ENCODE data around the gene RBPJ.

Gene RBPJ

DNA sequence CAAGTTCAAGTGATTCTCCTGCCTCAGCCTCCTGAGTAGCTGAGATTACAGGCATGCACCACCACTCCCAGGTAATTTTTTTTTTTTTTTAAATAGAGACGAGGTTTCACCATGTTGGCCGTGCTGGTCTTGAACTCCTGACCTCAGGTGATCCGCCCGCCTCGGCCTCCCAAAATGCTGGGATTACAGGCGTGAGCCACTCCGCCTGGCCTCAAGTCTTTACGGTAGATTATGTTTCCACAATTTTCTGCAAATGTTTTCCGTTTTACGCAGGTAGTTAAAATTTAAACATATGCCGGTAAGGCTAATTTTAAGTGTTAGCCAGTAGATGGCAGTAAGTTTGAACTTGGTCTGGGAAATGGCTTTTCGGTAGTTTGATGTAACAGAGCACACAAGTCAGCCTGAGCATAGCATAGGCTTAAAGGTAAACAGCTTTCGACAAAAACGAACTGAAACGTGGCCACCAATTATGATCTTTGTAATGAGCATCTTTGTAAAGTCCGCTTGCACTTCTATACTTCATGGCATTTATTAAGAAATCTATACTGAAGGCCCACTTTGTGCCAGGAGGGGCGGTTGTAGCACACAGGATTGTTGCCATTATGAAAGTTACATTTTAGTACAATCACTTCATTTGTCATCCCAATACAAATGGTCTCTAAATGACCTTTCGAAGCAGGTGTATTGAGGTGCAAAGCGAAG is 138.4 kb downstream of the RBPJ start:
- DNase-seq, result peak; percentile 34

- DNase-seq, result no peak
These were observed 139.1 kb downstream of the RBPJ start for GRCh38 chr4:26459756-26460530.

DNA sequence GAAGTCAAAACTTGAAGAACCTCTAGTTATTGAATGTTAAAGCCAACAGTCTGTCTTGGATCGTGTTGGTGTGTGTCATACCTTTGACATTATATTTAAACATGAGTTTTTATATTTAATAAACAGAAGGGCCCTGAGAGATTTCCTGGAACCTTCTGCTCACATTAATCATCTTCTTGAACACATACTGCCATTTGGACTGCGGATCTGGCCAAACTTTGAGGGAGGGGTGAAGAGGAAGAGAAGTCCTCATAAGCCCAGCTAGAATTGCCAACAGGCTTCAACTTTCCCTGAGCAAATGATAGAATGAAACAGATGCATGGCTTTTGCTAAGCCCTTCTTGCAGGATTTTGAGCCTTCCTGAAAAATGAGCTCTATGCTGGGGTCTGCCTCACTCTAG is 142.1 kb downstream of the RBPJ start:
- no peak for DNase-seq

- no peak for DNase-seq
These were observed 142.6 kb downstream of the RBPJ start for GRCh38 chr4:26463386-26463785.

DNA sequence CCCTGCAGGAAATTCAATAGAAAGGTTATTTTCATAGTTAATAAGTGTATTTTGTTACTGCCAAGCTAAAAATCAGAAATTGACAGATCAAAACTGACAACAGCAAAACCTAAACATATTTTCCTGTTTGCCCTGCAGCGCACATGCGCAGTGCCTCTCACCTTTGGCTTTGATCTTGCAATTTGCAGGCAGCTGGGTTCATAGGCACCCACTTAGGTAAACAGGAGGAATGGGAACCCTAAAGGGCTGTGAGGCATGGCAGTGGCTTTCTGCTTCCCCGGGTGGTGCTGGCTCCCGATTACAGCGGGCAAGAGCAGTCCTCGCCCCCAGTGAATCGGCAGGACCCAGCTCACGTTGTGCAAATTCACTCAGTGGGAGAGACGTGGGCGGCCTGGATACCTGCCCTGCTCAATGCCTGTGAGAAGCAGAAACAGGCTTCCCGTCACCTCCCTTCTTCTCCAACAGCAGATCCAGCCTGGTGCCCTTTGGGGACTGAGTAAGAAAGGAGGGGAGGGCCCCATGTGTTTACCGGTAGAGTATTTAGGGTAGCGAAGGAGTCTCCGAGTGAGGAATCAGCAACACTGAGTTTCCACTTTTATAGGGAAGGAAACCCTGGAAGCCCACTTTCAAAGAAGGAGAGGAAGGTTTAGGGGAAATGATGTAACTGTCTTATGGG is 143.7 kb downstream of the RBPJ start:
- no peak for DNase-seq

DNA sequence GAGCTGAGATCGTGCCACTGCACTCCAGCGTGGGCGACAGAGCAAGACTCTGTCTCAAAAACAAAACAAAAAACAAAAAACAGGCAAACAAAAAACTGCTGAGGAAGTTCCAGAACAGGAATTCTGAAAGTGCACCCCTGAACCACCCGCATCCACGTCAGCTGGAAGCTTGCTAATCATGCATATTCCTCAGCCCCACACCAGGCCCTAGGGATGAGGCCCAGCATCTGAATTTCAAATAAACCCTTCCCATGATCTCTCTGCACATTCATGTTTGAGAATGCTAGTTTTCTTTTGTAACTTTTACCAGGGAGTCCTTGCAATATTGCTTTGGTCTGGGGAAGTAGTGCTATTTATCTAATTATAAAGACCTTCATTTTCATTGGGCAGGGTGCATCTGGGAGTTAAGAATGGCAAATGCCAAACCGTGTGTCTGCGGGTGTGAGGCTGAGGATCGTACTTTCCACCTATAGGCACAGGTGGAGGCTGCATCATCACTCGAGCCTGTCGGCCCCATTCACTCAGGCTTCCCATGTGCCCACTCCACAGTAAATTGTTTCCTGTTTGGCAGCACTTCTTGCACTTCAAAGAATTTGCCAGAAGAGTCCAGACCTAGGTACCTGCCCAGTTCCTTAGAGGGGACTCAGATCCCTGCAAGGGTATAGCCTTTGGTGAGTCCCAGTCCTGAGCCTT is 145.9 kb downstream of the RBPJ start:
- no peak for DNase-seq

GRCh38 chr4:26467724-26468123 is 146.9 kb downstream of the RBPJ start:
- no peak for DNase-seq

GRCh38 chr4:26468283-26468949 is 147.6 kb downstream of the RBPJ start:
- DNase-seq, result no peak

DNA sequence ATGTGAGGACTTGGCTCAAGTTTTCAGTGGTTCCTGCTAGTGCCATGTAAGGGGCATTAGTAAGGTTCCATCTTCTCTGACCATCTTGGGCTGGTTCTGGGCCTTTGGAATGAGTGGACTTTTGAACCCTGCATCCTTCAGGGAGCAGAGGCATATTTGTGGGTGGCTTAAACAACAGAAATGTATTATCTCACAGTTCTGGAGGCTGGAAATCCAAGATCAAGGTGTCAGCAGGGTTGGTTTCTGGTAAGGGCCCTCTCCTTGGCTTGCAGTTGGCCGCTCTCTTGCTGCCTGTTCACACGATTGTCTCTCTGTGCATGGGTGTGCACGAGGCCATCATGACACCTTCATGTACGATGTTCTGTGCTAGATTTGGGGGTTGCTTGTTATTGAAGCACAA is 148.2 kb downstream of the RBPJ start:
- no peak for DNase-seq

GRCh38 chr4:26471890-26472289 is 151.1 kb downstream of the RBPJ start:
- DNase-seq, result no peak

- DNase-seq, result no peak
These were observed 153.1 kb downstream of the RBPJ start for GRCh38 chr4:26473893-26474292.

DNA sequence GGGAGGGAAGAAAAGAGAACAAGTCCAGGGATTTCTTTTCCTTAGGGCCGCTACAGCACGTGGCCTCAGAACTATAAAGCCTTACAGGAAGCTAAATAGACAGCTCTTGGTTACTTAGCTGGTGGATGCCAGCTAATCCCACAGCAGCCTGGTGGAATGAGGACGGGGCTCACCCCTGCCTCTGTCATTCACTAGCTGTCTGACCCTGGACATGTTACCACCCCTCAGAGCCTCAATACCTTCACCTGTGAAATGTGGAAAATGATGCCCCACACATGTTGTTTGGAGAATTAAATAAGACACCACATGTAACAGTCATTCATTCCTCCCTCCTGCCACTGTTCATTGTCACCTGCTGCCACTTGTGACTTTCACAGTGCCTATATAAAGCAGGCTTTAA is 153.7 kb downstream of the RBPJ start:
- no peak for DNase-seq

DNA sequence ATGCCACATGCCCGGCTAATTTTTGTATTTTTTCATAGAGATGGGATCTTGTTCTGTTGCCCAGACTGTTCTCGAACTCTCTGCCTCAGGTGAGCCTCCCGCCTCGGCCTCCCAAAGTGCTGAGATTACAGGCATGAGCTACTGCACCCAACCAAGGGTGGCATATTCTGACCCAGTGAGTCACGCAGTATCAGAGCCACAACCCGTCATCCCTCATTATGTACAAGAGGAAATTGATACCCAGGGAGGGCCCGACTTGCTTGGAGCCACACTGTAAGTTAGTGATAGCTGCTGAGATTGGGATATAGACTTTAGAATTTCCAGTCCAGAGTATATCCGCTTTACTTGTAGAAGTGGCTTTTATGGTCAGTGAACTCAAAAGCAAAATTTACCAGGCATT is 154.9 kb downstream of the RBPJ start:
- no peak for DNase-seq

- DNase-seq, result no peak
These were observed 155.7 kb downstream of the RBPJ start for GRCh38 chr4:26476545-26476944.

DNA sequence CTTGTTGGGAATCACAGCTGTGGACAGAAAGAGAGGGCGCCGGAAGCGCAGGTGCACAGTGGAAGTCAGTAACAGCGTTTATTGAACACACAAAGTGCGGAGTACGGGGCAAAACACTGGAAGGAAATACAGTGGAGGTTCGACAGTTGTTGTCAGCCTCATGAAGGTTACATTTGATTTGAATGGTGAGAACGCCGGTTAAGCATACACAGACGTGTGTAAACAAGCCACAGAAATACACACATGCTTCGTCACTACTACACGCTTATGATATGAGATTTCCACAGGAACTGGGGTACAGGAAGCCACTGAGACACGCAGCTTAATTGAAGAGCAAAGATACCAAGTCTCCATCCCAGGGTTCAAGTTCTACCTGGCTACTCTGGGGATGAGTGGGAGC is 157.5 kb downstream of the RBPJ start:
- no peak for DNase-seq

DNA sequence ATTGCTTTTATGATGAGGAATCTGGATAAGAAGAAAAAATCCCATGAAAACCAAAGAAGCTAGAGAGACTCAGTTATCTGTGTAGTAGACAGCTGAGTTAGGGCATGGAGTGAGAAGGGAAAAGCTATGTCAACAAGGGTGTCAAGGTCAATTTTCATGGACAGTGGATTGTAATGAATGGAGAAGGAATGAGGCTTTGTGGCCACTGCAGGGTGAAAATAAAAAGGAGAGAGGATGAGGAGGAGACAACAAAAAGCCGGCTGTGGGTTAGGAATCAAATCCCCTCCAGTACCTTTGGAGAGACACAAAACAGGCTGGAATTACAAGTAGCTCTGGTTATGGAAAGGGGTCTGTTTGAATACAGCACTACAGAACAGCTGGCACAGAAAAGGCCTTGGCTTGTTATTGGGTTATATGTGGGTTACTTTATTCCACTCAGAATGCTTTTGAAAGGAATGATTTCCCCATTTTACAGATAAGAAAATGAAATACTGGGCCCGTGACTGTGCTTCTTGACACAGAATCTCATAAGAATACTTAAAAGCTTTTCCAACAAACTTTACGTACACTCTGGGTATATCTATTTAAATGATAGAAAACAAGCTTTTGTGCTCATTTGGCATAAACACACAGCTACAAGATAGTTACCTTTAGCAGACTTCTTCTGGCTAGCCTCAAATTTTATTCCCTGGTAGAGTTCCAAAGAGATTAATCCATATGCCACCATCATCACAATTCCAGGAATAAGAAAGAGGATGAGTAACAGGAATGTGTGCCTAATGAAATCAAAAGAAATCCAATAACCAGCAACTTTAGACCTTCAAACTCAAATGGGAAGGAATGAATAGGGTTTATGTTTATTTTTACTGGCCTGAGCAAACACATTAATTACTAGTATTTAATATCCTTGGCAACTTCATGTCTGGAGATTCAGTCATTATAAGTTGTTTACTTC is 162.0 kb downstream of the RBPJ start:
- DNase-seq, result no peak

- no peak for DNase-seq
These were observed 163.3 kb downstream of the RBPJ start for GRCh38 chr4:26484032-26484515.

- no peak for DNase-seq
These were observed 163.7 kb downstream of the RBPJ start for GRCh38 chr4:26484516-26484915.
